Measurements from ENCODE around the gene ATP2C1. TPM values are rescaled to one million over a fixed set of nuclear protein-coding genes. Genes with fewer than 3 reads are reported as not detected.

Gene ATP2C1
- total and polyA plus RNA-seq, 9 of the 15 experiments (the other 6 are each of a cell fraction or from before 2014, with no cell fraction given) = 10.0 to 53.5 (median 27.9) TPM

- POLR2A ChIA-PET = no interaction called here
- BruUV-seq (replicated peaks) = no TSS peak
Observed at GRCh38 chr3:130961458-130961857, 67.6 kb downstream of the ATP2C1 start.

More at GRCh38 chr3:130961458-130961857, 67.6 kb downstream of the ATP2C1 start:
- ATAC-seq (no peak), DNase-seq (ENCODE audit: extremely low read depth in 1 of 4, low spot score in 3 of 4) (no peak), FAIRE-seq (no peak)
- Histone ChIP-seq H3K36me3 (ENCODE audit: control insufficient read depth, insufficient read depth, low read length) (peaks cover 58% of the 10 kb centered on the region), H3K9ac (ENCODE audit: insufficient read depth in 1 of 2, low read depth in 2 of 2, low read length in 2 of 2) (no peak overlapping the region), H3K9me3 (replicated peaks; ENCODE audit: control insufficient read depth, insufficient read depth, low read depth, low read length) (no peaks in the 10 kb centered on the region), H2AFZ (ENCODE audit: low read depth, low read length) (no peak overlapping the region), H3K79me2 (ENCODE audit: control insufficient read depth, insufficient read depth, low read length) (no peaks in the 10 kb centered on the region), H3K9me1 (ENCODE audit: control insufficient read depth, insufficient read depth, low read length) (no peaks in the 10 kb centered on the region), H3K27me3 (ENCODE audit: control insufficient read depth in 2 of 2, insufficient read depth in 2 of 2, low read length in 2 of 2) (no peaks in the 10 kb centered on the region), H3K27ac (ENCODE audit: extremely low read depth, low read depth, low read length) (no peak overlapping the region), H3K4me3 (no peak overlapping the region), H4K20me1 (replicated peaks; ENCODE audit: control insufficient read depth, insufficient read depth, low read length) (no peaks in the 10 kb centered on the region), H3K4me1 (replicated peaks in 1 of 2; ENCODE audit: control insufficient read depth in 2 of 2, insufficient read depth in 2 of 2, low read length in 2 of 2) (no peaks in the 10 kb centered on the region), H3K4me2 (ENCODE audit: insufficient read depth, low read length) (no peak overlapping the region)
- in situ Hi-C loops (cut with MboI) = no loop called here
- intact Hi-C loops (cut with micrococcal nuclease) = no loop called here
- TF ChIP-seq CEBPB (tag; IDR thresholded peaks at IDR 0.05) (0 out of 2 replicates have a peak, but pooled peaks have one; percentile 9), ZNF76 (CRISPR knock-in tag; IDR thresholded peaks at IDR 0.05; ENCODE audit: borderline replicate concordance) (no peak), ZNF592 (IDR thresholded peaks at IDR 0.05) (no peak), ATF3 (IDR thresholded peaks at IDR 0.05) (peak; percentile 51; the same call in 1 of the 2 replicates), ATF3 (CRISPR knock-in tag; conservative IDR thresholded peaks at IDR 0.05) (no peak), ZNF232 (CRISPR knock-in tag; IDR thresholded peaks at IDR 0.05) (no peak), CEBPG (CRISPR knock-in tag; IDR thresholded peaks at IDR 0.05) (no peak), CEBPG (tag; conservative IDR thresholded peaks at IDR 0.05 in 1 of 2, IDR thresholded peaks at IDR 0.05 in 1 of 2) (peak; percentile 41 to 42; a peak in 2 of 4 replicates)
- CTCF ChIA-PET (ENCODE audit: low intra/inter-chr PET ratio) = no interaction called here
